Esophagus muscularis mucosa (tissue), 4 donors: Measurements from ENCODE around the gene RFTN1. TPM values are rescaled to one million over a fixed set of nuclear protein-coding genes. Genes with fewer than 3 reads are reported as not detected.

Source experiments
- DNase-seq: peaks from one replicate; pipeline ENCODE4 v3.0.0-alpha.2; 2017; ENCODE audit errors: extremely low spot score
- H3K27ac ChIP-seq, 4 donors: fragments of 200-600 bp; sonication (generic); replicated peaks in 1 of 4; 1 replicate in 3 of 4; 2 replicates in 1 of 4; pipeline ENCODE4 v1.5.1; 2016 to 2019; ENCODE audit warnings: mild to moderate bottlenecking in 1 of 4
- H3K27me3 ChIP-seq, 4 donors: fragments of 200-600 bp; sonication (generic); one replicate each; pipeline versions ENCODE4 v1.5.1 to v1.6.0; 2016 to 2019
- H3K36me3 ChIP-seq, 4 donors: fragments of 200-600 bp; sonication (generic); one replicate each; pipeline ENCODE4 v1.5.1; 2016 to 2019
- H3K4me1 ChIP-seq, 4 donors: fragments of 200-600 bp; sonication (generic); one replicate each; pipeline ENCODE4 v1.5.1; 2016 to 2019
- H3K4me3 ChIP-seq, 4 donors: fragments of 200-600 bp; sonication (generic); 1 replicate in 2 of 4; 2 replicates in 2 of 4; pipeline ENCODE4 v1.5.1; 2016 to 2019; ENCODE audit warnings: mild to moderate bottlenecking in 4 of 4, moderate library complexity in 1 of 4
- H3K9me3 ChIP-seq, 4 donors: fragments of 200-600 bp; sonication (generic); 1 replicate in 3 of 4; 2 replicates in 1 of 4; pipeline ENCODE4 v1.5.1; 2016 to 2019
- EP300 ChIP-seq: sonication (generic); formaldehyde crosslinking; IDR thresholded peaks from one replicate; pipeline ENCODE4 v1.6.1; 2017; ENCODE audit warnings: antibody characterized with exemption
- POLR2A ChIP-seq: fragments of 450-650 bp; IDR thresholded peaks from one replicate; pipeline ENCODE4 v1.6.1; 2017; ENCODE audit warnings: antibody characterized with exemption, moderate library complexity, mild to moderate bottlenecking, low read depth
- POLR2AphosphoS5 ChIP-seq, 2 donors: sonication (generic); formaldehyde crosslinking; IDR thresholded peaks; one replicate each; pipeline ENCODE4 v1.6.1; 2017; ENCODE audit warnings: antibody characterized with exemption in 2 of 2
- WGBS: methylation state at CpG from one replicate; pipeline ENCODE4 v1.1.5; 2018; 5-methylcytosine and 5-hydroxymethylcytosine counted together
- intact Hi-C: fragments of 100-400 bp; cut with DNase I; formaldehyde crosslinking; loops from one replicate; pipeline ENCODE4 v1.15.1; 2023
- total RNA-seq, 4 donors: library from RNA; depleted of rRNA; stranded (reverse); fragments of >200 nt; gene quantifications; one replicate each; pipeline versions ENCODE4 v1.1.0 to v1.2.1, GENCODE V29; 2016
- TF ChIP-seq, protein P1 (sequence below), 3 experiments: fragments of 200-600 bp in 2 of 3; fragments of 450-650 bp in 1 of 3; sonication (generic) in 2 of 3; IDR thresholded peaks; one replicate each; pipeline ENCODE4 v1.5.1; 2017 to 2019; ENCODE audit warnings: antibody characterized with exemption in 3 of 3, mild to moderate bottlenecking in 2 of 3, moderate library complexity in 1 of 3

Gene RFTN1
- total RNA-seq, 4 donors from 2014 or later = 79.7 to 142 (median 104) TPM

DNA sequence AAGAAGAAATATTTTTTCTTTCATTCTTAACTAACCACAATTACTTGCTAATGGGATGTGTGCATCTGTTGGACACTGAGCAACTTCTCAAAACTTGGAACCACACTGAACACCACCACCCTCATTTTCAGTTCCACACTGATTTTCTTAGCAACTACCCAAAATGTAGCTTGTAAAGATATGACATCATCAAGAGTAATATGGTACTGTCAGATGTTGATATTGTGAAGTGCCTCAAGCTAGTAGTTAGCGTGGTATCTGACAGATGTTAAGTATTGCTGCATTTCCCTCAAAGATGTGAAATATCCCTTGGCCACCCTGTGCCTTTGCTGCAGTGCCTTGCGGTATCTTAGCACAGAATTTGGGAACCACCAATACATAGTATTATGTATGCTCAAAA is 9.3 kb downstream of the RFTN1 start:
- Histone ChIP-seq H3K4me1 (peaks cover 28 to 87% (median 71%) of the 10 kb centered on the region in 4 donors), H3K36me3 (peaks cover 0 to 10% (median 1%) of the 10 kb centered on the region in 4 donors), H3K4me3 (no peak overlapping the region), H3K9me3 (no peaks in the 10 kb centered on the region), H3K27me3 (no peaks in the 10 kb centered on the region), H3K27ac (no peak overlapping the region)
- intact Hi-C loops = no loop called here
- no peak for DNase-seq
- WGBS = 79% methylated on average over 2 of the region's 2 CpGs
- TF ChIP-seq EP300 (no peak), POLR2A (no peak), POLR2AphosphoS5 (IDR thresholded peaks at IDR 0.05) (no peak)
- TF ChIP-seq, protein P1, sequence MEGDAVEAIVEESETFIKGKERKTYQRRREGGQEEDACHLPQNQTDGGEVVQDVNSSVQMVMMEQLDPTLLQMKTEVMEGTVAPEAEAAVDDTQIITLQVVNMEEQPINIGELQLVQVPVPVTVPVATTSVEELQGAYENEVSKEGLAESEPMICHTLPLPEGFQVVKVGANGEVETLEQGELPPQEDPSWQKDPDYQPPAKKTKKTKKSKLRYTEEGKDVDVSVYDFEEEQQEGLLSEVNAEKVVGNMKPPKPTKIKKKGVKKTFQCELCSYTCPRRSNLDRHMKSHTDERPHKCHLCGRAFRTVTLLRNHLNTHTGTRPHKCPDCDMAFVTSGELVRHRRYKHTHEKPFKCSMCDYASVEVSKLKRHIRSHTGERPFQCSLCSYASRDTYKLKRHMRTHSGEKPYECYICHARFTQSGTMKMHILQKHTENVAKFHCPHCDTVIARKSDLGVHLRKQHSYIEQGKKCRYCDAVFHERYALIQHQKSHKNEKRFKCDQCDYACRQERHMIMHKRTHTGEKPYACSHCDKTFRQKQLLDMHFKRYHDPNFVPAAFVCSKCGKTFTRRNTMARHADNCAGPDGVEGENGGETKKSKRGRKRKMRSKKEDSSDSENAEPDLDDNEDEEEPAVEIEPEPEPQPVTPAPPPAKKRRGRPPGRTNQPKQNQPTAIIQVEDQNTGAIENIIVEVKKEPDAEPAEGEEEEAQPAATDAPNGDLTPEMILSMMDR (IDR thresholded peaks at IDR 0.05) = no peak

DNA sequence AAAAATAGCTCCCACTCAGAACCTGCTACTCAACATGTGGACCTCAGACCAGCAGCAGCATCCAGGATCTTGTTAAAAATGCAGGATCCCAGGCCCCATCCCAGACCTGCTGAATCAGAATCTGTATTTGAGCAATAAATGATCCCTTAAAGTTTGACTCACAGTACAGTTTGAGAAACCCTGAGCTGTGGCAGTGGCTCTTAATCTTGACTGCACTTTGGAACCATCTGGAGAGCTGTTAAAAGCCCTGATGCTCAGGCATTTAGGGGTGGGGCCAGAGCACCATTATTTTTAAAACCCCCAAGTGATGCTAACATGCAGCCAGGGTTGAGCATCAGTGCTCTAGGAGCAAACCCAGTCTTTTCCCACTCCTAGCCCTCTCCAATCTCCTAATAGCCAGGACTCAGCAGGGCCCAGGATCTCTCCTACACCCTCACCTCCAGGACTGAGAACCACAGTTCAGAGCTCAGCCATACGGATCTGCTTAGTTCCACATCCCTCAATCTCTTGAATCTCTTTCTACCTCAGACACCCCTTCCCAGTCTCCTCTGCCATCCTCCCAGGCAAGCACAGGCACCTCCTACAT is 10.2 kb downstream of the RFTN1 start:
- Histone ChIP-seq H3K36me3 (peaks cover 0 to 13% (median 1%) of the 10 kb centered on the region in 4 donors), H3K4me1 (peaks cover 23 to 87% (median 69%) of the 10 kb centered on the region in 4 donors), H3K27ac (no peak overlapping the region), H3K4me3 (no peak overlapping the region), H3K9me3 (no peaks in the 10 kb centered on the region), H3K27me3 (no peaks in the 10 kb centered on the region)
- TF ChIP-seq EP300 = no peak
- 70% methylated on average over 1 of the region's 1 CpG for WGBS
- intact Hi-C loops = no loop called here
- DNase-seq = no peak

DNA sequence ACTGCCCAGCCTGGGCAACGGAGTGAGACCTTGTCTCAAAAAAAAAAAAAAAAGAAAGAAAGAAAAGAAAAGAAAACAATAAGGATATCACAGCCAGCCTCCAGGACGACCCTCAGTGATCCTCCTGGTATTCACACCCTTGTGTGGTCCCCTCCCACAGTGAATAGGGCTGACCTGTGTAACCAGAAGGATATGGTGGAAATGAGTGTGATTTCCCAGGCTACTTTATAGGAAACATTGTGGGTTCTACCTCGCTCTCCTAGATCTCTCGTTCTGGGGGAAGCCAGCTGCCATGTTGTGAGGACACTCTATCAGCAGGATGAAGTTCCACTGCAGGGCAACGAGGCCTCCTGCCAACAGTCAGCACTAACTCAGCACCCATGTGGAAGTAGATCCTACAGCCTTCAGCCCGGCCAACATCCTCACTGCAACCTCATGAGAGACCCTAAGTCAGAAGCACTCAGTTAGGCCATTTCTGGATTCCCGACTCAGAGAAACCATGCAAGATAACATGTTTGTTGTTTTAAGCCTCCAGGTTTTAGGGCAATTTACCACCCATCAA is 11.1 kb downstream of the RFTN1 start:
- no peaks in the 10 kb centered on the region for H3K9me3 ChIP-seq

DNA sequence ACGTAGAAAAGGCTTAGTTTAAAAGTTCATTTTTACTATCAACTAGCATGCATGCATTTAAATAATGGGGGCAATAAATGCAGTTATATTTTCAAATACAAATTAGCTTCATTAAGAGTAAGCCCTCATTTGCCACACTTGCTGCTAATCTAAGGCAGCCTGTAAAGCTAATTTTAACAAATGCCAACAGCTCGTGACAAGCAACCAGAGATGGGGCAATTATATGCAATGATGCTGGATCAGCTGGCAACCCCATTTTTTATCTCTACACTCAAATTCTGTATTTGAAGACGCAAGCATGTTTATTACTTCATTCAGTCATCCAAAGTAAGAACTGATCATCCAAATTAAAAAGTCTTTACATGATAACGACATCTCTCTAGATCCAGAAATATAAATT is 12.1 kb downstream of the RFTN1 start:
- H3K27ac ChIP-seq = peak overlapping the region in 1 of 4 donors; percentile 11
- DNase-seq = no peak
- peaks cover 17 to 87% (median 68%) of the 10 kb centered on the region in 4 donors for H3K4me1 ChIP-seq
- no peaks in the 10 kb centered on the region for H3K27me3 ChIP-seq
- H3K4me3 ChIP-seq = no peak overlapping the region
- peaks cover 0 to 13% (median 1%) of the 10 kb centered on the region in 4 donors for H3K36me3 ChIP-seq
- TF ChIP-seq POLR2A (no peak), POLR2AphosphoS5 (IDR thresholded peaks at IDR 0.05) (no peak), EP300 (no peak)
- TF ChIP-seq, protein P1 (IDR thresholded peaks at IDR 0.05) = no peak
- WGBS = 66% methylated on average over 4 of the region's 4 CpGs
- intact Hi-C loops = no loop called here
- no peaks in the 10 kb centered on the region for H3K9me3 ChIP-seq

More for the DNA sequence above, 11.1 kb downstream of the RFTN1 start:
- Histone ChIP-seq H3K27me3 (no peaks in the 10 kb centered on the region), H3K27ac (no peak overlapping the region), H3K4me1 (peaks cover 17 to 86% (median 66%) of the 10 kb centered on the region in 4 donors), H3K36me3 (peaks cover 0 to 13% (median 1%) of the 10 kb centered on the region in 4 donors), H3K4me3 (no peak overlapping the region)
- TF ChIP-seq, protein P1 (IDR thresholded peaks at IDR 0.05) = no peak
- no peak for TF ChIP-seq POLR2A
- TF ChIP-seq POLR2AphosphoS5 (IDR thresholded peaks at IDR 0.05) = no peak
- no peak for TF ChIP-seq EP300
- no peak for DNase-seq
- intact Hi-C loops = no loop called here
- WGBS = 80% methylated on average over 5 of the region's 7 CpGs

DNA sequence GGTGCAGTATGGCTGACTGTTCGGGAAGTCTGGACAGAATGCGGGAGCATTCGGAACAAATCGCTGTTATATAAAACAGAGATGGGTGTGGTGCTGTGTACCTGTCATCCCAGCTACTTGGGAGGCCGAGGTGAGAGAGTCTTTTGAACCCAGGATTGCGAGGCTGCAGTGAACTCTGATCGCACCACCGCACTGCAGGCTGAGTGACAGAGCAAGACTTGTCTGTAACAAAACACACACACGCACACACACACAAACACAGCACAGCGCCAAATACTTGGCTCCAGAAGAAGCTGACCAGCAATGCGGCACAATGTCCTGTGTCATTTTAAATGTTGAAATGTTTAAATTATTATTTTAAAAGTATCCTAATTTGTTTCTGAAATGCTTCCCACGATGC is 12.6 kb downstream of the RFTN1 start:
- intact Hi-C loops = no loop called here
- peak overlapping the region in 1 of 4 donors; percentile 11 for H3K27ac ChIP-seq
- DNase-seq = no peak
- no peaks in the 10 kb centered on the region for H3K9me3 ChIP-seq
- TF ChIP-seq, protein P1 (IDR thresholded peaks at IDR 0.05) = no peak
- TF ChIP-seq POLR2A (no peak), EP300 (no peak), POLR2AphosphoS5 (IDR thresholded peaks at IDR 0.05) (no peak)
- peaks cover 18 to 88% (median 69%) of the 10 kb centered on the region in 4 donors for H3K4me1 ChIP-seq
- H3K27me3 ChIP-seq = no peaks in the 10 kb centered on the region
- peaks cover 0 to 13% (median 1%) of the 10 kb centered on the region in 4 donors for H3K36me3 ChIP-seq
- no peak overlapping the region for H3K4me3 ChIP-seq
- 77% methylated on average over 12 of the region's 12 CpGs for WGBS
